DMS153 treated with DMSO at 0.1 percent for 48 hours (cell line): ENCODE measurements around the gene BTF3L4.
"Not testable (repeated sequence)": the region's sequence is repeated elsewhere in the genome, so short reads cannot be mapped to it uniquely, and the experiment has no call there.

Source experiments
- DNase-seq: peaks from one replicate; lab custom pipeline; 2025; ENCODE audit not compliant: unreplicated experiment; lab: John Stamatoyannopoulos, UW

The BTF3L4 gene

DNA sequence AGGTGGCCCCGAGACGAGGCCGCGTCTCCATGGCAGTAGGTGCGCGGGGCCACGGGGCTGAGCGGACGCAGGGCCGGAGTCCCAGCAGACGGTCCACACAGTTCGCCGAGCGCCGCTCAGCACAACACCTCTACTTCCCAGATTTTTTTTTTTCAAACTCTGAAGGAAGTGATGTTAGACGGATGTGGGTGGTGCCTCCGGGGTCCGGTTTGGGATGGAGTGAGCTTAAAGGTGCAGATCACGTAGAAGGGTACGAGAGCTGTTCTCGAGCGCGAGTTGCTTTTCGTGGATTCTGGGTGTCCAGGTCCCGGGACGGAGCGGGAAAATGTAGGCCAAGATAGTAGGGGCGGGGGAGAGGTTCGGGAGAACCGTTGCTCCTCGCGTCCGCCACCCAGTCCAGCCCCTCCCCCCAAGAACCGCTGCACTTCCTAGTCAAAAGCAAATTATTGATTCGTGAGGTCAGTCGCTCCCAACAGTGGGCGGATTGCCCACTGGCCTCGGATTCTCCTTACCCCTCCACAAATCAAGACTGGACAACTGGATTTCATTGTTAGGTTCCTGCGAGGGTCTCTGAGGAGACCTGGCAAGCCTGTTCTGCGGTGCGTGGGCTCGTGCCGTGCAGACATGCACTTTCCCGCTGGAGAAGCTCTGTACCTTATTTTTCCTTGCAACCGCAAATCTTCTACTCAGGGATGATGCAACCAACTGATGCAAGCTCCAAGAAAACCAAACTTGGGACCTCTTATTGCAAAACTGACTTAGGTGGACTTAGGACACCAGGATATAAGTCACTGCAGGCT lies 829 bp upstream of the BTF3L4 start, which contains the start of gene TXNDC12:
TXNDC12 (minus strand) TSS at position 126 of the 800 bp plus-strand sequence; CDS start at position 31, 95 bp downstream.
- DNase-seq: peak; percentile 83

DNA sequence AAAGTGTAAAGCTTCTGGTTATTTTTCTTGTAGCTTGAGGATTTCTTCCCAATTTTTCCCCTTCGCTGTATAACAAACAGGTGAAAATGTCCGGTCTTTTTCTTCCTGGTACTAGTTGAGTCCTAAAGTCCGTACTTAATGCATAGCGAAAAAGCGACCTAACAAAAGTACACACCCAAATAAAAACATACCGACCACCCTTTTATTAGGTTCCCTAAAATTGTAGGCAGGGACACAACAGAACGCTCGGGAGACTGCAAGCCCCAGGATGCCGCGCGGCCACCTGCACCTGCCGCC lies 281 bp upstream of the BTF3L4 start:
- DNase-seq: no peak

DNA sequence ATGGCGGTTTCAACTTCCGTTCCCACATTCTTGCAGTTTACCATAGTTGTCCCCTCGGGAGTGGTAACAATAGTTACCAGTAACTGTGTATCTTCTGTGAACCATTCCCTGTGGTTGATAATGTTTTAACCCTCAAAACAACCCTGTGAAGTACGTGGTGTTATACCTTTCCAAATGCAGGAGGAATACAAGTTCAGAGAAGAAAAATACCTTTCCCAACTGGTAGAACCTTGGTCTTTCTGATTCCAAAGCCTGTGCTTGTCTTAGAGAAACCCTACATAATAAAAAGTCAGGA lies 789 bp downstream of the BTF3L4 start:
- no peak for DNase-seq

DNA sequence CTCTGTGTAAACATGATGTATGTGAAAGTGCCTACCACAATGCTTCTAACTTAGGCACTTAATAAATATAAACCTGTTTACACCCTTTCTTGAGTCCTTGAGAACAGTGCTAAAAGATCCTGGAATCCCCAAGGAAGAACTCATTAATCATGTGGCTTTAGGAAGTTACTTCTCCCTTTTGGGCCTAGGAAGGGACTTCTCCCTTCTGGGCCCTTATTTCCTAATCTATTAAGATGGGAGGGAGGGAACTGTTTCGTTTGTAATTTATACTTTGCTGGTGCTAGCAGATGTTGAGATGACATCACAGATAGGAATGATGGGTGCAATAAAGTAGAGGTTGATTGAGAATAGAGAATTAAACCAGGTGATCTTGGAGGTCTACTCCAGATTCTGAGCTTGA lies 1.2 kb downstream of the BTF3L4 start:
- DNase-seq: no peak

DNA sequence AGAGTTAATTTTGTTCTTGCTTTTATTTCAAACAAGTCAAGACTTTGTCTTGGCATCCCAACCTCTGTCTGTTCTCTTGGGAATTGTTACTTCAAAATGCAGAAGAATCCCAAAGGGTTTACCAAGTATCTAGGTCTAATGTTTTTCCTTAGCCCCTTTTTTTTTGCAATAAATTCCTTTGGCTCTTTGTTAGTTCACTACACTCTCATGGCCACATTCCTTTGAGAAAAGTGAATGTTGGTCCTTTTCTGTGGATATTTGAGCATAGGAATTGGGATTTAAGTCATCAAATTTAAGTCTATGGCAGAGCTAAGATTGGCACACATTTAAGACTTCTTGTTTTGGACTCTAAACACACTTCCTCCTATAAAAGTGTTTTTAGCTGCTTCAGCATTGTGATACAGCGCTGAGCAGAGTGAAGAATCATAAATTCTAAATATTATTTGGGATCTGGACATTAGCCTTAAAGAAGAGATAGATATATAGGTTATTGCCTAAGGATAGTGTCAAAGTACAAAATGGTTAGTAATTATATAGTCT lies 1.9 kb downstream of the BTF3L4 start:
- no peak for DNase-seq

DNA sequence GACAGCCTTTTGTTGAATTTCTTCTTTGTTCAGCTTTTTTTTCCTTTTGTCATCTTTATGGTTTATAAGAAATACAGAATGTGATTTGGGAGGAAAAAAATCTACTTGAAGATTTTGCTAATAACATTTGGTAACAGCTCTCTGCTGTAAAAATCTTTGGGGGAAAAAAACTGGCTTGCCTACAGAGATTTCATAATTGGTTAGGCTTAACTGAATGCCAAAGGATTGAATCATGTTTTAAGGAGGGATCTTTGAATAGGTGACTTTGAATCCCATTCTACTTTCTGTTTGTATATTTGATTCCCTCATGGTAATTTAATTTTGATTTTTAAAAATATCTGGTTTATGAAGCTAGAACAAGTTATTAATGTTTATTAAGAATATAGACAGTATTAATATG lies 3.2 kb downstream of the BTF3L4 start:
- no peak for DNase-seq

DNA sequence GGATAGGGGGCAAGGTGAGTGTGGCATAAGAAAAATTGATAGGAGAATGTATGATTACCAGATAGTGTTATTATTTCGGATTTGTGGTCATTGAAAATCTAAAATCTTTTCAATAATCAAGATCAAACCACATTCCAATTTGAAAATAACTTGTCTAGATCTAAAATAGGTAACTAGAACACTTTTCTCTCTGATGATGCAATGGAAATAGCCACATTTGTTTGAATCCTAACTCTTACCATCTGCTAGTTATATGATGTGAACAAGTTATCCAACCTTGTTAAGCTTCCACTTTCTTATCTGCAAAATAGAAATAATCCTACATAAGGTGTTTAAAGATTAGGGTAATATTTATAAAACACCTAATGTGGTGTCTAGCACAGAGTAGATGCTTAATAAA lies 3.8 kb downstream of the BTF3L4 start:
- no peak for DNase-seq

DNA sequence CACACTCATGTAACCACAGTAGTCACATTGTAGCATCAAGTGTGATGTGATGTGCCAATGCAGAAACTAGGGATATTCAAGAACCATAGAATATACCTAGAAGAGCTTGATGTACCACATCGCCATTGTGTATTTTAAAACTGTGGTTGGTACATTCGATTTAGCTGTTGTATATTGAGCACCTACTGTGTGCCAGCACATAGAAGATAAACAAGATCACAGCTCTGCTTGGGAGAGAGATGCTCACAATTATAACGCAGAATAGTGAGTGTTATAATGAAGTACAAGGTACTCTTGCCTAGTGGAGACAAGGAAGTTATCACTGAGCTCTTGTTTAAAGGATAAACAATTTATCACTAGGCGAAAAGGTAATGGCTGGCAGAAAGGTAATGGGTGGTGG lies 4.7 kb downstream of the BTF3L4 start:
- no peak for DNase-seq

DNA sequence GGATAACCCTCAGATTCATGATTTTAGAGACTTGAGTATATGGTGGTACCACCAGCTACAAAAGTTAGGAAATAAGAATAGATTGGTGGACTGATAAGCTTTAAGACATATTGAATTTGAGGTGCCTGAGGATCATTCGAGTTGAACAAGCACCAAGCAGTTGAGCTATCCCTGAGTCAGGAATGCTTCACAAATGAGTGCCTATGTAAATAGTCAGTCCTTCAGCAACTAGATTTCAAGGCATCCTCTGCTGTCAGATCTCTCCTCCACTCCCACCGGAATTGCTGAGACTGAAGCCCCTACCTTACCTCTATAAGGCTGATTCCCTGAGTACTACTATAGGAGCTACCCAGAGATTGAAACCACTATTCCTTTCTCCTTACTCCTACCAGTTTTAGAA lies 7.1 kb downstream of the BTF3L4 start:
- no peak for DNase-seq

DNA sequence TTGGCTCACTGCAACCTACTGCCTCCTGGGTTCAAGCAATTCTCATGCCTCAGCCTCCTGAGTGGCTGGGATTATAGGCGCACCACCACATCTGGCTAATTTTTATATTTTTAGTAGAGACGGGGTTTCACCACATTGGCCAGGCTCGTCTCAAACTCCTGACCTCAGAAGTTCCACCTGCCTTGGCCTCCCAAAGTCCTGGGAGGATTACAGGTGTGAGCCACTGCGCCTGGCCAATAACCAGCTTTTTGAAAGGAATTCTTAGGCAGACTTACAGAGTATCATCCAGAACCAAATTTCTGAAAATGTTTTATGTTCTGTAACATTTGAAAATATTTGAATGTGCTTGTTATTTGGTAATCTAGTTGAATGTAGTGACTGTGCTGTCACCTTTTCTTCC lies 14.6 kb downstream of the BTF3L4 start:
- DNase-seq: no peak

DNA sequence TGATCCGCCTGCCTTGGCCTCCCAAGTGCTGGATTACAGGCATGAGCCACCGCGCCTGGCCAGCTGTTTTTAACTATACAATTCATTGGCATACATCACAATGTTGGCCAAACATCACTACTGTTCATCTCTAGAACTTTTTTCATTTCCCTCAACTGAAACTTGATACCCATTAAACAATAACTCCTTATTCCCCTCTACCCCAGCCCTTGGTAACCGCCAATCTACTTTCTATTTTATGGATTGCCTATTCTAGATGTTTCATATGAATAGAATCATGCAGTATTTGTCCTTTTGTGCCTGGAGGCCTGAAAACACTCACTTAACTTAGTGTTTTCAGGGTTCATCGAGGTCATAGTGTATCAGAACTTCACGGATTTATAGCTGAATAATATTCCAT lies 16.2 kb downstream of the BTF3L4 start:
- no peak for DNase-seq

DNA sequence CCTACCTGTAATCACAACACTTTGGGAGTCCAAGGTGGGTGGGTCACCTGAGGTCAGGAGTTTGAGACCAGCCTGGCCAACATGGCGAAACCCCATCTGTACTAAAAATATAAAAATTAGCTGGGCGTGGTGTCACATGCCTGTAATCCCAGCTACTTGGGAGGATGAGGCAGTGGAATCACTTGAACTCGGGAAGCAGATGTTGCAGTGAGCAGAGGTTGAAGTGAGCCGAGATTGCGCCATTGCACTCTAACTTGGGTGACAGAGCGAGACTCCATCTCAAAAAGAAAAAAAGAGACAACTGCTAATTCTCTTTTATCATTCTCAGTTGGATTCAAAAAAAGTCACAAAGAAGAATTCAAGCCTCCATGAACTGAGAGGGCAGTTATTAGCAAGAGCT lies 21.2 kb downstream of the BTF3L4 start:
- DNase-seq: not testable (repeated sequence)

DNA sequence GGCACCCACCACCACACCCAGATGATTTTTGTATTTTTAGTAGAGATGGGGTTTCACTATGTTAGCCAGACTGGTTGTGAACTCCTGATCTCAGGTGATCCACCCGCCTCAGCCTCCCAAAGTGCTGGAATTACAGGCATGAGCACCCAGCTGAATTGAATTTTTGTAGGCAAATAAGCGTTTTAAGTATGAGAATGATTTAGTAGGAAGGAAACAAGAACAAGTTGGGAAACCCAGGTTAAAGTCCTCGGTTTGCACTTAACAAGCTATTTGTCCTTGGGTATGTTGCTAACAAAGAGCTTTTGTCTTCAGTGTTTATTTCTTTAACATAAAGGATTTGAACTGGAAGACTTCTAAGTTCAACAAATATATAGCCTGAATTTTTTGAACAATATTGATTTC lies 23.9 kb downstream of the BTF3L4 start:
- DNase-seq: no peak

DNA sequence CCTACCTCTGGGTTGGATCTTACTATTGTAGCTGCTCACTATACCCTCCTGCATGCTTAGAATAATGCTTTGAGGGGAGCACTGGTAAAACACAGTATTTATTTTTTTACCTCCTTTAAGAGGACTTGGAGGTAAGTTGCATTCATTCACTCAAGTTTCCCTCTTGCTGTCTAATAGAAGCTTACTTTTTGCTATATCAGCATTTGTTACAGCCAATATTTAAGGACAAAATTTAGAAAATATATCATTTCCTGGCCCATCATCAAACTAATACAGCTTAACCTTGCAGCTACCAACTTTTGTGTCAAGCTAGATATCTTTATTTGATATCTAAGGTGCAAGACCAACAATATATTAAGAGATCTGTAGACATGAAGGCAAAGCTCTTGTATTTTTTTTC lies 31.8 kb downstream of the BTF3L4 start:
- not testable (repeated sequence) for DNase-seq

DNA sequence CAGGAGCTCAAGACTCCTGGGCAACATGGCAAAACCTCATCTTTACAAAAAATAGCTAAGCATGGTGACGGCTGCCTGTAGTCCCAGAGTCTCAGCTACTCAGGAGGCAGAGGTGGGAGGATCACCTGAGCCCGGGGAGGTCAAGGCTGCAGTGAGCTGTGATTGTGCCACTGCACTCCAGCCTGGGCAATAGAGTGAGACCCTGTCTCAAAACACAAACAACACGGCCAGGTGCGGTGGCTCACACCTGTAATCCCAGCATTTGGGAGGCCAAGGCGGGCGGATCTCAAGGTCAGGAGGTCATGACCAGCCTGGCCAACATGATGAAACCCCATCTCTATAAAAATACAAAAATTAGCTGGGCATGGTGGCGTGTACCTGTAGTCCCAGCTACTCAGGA lies 38.2 kb downstream of the BTF3L4 start:
- DNase-seq: not testable (repeated sequence)

DNA sequence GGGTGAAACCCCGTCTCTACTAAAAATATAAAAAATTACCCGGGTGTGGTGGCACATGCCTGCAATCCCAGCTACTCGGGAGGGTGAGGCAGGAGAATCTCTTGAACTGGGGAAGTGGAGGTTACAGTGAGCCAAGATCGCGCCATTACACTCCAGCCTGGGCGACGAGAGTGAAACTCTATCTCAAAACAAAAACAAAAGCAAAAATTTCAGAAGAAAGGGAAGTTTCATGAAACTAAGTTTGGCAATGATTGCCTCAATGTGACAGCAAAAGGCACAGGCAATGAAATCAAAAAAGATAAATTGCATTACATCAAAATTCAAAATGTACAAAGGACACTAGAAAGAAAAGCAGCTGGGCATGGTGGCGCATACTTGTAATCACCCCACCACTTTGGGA lies 40.1 kb downstream of the BTF3L4 start:
- no peak for DNase-seq

DNA sequence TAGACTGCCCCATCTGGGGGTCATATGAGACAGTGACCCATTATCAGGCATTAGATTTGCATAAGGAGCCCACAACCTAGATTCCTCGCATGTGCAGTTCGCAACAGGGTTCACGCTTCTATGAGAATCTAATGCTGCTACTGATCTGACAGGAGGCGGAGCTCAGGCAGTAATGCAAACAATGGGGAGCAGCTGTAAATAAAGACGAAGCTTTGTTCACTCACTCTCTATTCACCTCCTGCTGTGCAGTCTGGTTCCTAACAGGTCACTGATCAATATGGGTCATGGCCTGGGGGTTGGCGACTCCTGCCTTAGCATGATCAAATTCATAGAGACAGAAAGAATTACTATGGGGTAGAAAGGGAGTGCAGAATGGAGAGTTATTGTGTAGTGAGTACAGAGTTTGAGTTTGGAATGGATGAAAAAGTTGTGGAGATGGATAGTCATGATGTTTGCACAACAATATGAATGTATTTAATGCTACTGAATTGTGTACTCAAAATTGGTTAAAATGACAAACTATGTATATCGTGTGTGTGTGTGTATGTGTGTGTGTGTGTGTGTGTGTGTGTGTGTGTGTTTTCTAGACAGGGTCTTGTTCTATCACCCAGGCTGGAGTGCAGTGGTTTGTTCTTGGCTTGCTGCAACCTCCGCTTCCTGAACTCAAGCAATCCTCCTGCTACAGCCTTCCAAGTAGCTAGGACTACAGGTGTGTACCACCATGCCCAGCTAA lies 42.2 kb downstream of the BTF3L4 start:
- DNase-seq: no peak

DNA sequence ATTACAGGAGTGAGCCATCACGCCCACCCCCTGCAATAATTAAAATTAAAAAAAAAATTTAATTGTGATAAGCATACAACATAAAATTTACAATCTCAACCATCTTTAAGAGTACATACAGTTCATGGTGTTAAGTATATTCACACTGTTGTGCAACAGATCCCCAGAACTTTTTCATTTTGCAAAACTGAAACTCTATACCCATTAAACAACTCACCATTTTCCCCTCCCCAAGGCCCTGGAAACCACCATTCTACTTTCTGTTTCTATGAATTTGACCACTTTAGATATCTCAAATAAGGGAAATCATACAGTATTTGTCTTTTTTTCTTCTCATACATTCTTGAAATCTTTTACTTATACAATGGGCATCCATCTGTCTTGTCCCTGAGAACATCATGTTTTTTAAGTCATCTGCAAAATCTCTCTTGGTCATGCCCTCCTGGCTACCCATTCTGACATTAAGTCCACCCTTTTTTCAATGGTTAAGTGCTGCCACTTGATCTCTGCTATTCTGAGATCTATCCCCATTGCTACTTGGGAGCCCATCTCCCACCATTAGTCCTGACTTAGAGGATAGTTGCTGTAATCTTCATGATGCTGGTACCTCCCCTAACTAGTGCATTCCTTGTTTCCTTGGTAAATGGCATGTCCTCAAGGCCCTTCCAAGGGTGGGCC lies 46.4 kb downstream of the BTF3L4 start:
- no peak for DNase-seq

DNA sequence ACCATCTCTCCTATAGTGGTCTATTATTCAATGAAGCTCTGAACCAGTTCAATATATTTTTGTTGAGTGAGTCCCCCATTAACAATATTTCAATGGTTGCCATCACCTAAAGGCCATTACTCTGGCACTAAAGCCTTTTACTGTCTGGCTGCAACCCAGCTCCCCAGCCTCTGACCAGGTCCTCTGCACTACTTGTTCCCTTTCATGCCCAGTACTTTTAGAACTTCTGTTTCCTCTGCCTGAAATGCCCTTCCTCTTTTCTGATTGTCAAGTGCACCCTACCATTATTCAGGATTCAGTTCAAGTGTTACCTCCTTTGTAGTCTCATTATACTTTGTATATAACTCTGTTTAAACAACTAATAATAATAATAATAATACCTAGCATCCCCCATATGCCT lies 55.4 kb downstream of the BTF3L4 start:
- no peak for DNase-seq

DNA sequence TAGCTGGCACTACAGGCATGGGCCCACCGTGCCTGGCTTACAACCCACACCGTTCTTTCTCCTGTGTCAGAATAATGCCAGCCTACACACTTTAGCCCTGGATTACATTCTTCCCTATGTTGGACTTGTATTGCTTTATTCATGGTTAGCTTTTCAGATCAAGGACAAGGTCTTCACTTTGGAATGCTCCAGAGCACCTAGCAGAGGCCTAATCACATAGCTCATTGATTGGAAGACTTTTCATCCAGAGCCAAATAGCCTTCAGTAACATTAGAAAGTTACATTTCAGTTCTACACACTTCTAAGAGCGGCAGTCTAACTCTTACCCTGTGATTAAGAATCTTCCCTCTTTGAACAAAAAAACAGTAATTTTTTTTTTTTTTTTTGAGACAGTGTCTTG lies 56.4 kb downstream of the BTF3L4 start:
- no peak for DNase-seq

DNA sequence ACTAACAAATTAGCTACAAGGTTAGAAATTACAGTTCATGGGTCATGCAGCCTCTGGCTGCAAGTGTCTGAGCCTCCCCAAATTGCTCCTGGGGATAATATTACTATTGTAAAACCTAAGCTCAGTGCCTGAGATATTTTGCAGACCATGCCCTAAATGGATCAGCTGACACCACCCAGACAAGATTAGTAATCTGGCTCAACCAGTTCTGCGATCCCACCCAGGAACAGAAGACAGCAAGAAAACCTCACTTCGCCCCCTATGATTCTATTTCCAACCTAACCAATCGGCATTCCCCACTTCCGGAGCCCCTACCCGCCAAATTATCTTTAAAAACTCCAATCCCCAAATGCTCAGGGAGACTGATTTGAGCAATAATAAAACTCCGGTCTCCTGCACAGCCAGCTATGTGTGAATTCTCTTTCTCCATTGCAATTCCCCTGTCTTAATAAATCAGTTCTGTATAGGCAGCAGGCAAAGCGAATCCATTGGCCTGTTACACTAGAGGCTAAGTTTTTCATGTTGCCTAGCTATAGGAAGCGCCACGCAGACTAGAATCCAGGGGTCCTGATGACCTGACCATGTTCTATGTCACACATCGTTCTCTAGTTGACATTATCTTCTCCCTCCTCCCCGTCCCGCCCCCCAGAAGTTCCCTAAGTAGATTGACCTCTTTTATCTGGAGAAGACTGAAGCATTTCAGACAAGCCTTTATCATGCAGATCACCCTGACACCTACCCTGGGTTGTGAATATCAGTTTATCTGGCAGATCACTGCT lies 63.4 kb downstream of the BTF3L4 start:
- no peak for DNase-seq
